SHP77 (cell line): ENCODE measurements around the gene CFAP46.
"Not testable (repeated sequence)": the region's sequence is repeated elsewhere in the genome, so short reads cannot be mapped to it uniquely, and the experiment has no call there.

ENCODE experiments used
- DNase-seq, 2 experiments: peaks; one replicate each; lab custom pipeline; 2025; lab: John Stamatoyannopoulos, UW

The CFAP46 gene

DNA sequence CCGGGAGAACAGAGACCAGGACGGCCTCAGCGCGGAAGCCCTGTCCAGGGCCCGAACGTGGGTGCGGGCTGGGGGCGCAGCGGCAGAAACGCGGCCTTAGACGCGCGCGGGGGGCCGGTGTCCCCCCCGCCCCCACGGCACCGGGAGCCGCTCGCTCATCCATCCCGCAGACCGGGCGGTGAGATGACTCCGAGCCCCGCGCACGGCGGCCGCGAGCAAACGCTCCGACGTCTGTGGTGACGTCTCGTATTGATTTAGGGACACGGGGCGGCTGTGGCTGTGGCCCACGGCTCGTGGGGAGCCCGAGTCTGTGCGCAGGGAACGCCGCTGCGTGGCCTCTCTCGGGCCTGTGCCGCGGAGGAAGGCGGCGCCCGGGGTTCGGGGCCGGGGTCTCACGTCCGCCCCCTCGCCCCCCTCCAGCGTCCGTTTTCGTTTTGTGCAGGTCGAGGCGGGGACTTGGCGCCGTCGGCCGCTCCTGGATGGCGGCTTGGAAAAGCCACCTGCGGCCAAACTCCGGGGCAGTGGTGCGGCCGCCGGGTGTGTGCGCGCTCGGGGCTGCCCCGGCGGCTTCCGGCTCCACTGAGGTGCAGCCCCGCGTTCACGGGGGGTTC lies 155.4 kb downstream of the CFAP46 start:
- DNase-seq = no peak

DNA sequence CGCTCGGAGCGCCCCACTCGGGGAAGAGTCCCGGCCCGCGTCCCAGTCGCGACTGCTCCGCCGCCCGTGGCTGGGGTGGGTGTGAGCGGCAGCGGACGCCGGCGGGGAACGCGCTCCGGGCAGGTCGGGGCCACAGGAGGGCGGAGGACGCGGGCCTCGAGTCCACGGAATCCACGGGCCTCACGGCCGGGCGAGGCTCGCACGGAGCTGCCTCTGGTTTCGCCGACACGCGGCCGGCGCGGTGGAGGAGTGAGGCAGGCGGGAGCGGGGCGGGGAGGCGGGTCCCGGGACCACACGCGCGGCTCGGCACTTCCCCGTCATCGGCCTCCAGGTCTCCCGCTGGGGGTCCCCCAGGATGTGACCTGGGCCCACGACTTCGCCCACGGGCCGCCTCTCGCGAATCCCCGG lies 155.9 kb downstream of the CFAP46 start:
- DNase-seq = no peak

DNA sequence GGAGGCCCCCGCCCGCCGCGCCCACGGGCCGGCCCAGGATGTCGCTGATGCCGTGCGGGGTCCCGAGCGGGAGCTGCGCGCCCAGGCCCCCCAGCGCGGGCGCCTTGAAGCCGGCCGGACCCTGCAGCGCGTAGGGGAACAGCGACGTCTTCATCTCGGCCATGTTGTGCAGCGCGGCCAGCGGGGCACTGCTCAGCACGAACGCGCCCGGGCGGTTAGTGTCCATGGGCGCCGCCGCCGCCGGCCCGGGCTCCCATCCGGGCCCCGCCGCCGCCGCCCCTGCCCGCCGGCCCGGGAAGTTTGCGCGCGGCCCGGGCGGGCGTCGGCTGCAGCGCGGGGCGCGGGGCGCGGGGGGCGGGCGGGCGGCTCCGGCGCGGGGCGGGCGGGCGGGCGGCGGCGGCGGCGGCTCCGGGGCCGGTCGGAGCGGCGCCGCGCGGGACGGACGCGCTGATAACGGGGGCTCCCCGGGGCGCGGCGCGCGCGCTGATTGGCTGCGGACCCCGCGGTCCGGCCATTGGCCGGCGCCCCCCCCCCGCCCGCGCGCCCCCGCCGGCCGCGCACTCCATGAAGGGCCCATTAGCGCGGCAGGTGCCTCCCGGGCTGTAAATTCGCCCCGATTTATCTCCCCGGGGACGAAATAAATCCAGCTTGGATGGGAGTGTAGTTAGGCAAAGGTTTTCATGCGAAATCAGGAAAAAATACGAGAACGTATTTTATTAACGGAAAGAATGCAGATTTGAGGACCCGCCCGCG lies 156.5 kb downstream of the CFAP46 start, which contains the start of gene NKX6-2:
Gene NKX6-2 (minus strand): TSS at position 425 of the 753 bp plus-strand sequence. CDS start 199 bp downstream, at position 226.
- no peak for DNase-seq

DNA sequence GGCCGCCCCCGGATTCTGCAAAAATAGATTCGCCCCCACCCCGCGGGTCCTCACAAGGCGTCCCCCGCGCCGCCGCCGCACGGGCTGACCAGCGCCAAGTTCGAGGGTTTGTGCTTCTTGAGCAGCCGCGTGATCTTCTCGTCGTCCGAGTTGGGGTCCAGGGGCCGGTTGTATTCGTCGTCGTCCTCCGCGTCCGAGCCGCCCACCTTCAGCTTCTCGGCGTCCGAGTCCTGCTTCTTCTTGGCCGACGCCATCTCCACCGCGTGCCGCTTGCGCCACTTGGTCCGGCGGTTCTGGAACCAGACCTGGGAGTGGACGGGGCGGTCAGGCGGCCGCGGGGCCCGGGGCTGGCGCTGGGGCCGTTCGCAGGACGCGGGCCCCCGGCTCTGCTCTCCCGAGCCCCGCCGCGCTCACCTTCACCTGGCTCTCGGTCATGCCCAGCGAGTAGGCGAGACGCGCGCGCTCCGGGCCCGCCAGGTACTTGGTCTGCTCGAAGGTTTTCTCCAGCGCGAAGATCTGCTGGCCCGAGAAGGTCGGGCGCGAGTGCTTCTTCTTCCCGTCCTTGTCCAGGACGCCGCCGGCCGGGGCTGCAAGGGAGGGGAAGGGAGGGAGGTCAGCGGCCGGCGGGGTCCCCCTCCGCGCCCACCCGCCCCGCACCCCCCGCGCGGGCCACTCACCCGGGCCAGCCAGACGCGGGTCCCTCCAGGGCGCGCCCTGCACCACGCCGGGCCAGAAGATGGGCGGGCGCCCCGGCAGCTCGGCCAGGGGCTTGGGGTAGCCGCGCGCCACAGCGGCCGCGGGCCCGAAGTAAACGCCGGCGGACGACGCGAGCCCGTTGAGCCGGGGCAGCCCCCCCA lies 157.3 kb downstream of the CFAP46 start:
- DNase-seq = no peak

DNA sequence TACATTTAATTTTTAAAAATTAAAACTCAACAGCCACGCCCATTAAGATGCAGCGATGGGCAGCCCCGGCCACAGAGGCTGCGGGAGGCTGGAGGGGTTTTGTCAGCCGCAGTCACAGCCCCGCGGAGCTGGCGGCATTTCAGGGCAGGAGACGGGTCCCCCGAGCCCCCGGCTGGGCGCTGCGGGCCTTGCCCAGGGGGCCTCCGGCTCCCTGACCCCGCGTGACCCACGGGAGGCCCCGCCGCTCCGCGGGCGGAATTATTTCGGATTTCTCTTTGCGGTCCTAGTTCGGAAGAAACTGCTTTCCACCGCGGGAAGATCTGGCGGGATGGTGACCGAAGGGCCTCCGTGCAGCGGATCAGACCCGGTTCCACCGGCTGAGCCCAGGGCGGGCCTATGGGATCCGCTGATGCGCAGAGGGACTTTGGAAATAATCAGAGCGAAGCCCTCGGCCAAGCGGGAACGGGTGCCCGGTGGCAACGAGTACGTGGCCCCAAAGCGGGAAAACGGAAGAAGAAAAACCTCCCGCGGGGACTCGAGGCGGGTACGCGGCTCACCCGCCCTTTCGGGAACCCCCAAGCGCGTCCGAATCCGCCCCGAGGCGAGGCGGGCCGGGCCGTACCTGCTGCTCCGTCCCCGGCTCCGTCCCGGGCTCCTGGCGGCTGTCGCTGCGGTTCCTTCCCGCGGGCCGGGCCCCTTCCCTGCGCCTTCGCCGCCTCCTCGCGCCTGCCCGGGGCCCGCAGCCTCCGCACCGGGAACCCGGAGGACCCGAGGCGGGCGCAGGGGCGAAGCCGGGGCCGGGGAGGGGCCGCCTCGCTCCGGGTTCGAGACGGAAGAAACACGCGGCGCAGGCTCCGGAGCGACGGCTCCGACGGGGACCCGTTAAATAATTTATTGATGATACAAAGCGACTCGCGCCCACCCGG lies 158.2 kb downstream of the CFAP46 start:
- DNase-seq = no peak

DNA sequence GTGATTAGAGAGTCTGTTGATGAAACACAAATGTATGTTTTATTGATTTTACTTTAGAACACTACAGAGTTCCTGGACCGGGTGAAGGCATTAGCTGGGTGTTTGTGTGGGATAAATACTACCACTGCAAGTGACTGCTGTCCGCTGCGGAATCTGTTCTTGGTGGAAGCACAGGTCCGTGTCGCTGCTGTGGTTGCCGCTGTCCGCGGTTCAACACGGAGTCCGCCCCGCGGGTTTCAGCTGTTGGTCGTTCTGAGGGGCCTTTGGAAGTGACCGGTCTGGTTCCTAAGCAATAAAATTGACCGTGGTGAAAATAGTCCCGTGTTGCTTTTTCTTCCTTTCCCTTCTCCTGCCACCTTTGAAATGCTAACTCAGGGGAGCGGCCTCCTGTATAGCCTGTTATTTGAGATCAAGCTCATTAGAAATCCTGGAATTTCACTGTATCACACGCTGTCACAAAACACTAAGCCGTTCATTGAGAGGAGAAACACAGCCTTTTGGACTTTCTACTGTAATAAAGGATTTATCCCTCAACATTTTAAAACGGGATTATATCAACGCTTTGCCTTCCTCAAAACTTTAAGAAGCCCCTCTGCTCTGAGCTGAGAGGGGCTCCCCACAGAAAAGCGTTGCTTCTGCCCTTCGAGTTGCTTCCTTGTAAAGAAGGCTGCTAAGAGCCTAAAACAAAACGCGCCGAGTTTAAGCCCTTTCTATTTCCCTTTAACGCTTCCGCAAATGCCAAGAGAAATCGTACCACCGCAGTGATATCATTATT lies 159.0 kb downstream of the CFAP46 start:
- DNase-seq = no peak

DNA sequence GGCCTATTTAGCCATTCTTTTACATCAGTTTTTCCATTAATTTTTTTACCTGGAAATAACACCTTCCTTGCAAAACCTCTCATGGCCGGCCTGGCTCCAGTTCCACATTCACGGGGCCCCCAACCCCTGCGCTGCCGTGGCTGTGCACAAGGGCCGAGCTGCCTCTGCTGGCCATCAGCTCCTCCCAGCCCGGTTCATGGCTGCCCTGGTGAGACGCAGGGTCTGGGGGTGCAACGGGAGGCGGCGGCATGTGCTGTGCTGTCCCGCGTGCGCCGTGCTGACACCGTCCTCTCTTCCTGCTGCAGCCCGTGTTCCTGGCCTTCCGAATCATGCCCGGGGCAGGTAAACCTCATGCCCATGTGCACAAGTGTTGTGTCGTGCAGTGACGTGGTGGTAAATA lies 160.8 kb downstream of the CFAP46 start:
- DNase-seq = no peak

DNA sequence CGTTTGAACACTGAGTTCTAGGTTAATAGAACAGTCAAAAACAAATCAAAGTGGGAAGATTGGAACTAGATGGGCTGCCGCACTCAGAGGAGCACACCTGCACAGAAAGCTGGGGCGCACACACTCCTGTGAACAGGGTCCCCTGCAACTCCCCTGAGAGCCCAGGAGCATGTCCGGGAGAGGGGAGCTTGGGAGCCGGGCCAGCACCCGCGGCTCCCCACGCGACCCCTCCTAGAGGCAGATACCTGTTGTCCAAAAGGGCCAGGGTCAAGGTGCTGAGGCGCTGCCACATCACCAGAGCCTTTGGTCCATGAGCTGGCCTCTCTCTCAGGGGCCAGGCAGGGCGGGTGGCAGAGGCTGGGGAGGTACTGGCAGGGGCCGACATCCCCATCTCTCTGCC lies 162.0 kb downstream of the CFAP46 start:
- DNase-seq = no peak

DNA sequence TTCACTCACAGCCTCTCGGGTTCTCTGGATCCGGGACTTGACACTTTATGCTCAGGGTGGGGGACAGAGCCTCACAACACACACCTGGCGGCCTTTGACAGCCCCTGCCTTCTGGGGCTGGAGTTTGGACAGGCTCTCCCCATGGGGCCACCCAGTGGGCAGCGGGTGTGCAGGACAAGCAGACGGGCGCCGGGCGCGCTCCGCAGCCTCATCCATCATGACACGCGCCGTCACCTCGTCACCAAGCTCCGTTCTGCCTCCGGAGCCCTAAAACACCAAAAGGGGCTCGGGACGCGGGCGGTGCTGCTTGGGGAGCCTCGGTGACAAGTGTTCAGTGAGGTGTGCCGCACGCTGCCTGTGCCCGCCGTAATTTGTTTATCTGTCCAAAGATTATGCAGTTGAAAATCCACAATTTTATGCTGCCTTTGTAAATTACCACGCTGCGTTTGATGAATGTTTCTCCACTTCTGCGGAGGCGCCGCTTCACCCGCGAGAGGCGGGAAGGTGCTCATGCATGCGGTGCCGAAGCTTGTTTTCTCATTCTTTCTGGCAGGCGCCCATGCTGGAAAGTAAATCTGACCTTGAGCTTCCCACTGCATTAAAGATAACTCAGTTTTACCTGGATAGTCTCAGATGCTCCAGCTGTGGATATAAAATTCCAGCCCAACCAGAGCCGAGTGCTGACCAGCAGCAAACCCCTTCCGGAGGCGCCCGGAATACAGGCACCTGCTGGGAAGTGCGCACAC lies 162.6 kb downstream of the CFAP46 start:
- DNase-seq = no peak

DNA sequence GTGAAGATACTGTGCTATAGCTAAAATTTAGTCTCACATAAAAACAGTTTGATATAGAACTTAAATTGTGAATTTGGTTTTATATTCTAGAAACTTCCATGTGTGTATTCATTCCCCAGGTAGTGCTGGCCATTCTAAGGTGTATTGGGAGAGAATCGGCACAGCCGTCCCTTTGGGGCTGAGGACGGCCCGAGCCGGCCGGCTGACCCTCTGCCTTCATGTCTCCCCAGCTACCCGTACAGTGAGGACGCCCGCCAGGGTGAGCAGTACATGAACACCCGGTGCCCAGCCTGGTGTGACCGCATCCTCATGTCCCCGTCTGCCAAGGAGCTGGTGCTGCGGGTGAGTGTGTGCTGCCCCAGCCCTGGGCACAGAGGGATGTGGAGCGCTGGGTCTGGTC lies 164.9 kb downstream of the CFAP46 start:
- DNase-seq = no peak

DNA sequence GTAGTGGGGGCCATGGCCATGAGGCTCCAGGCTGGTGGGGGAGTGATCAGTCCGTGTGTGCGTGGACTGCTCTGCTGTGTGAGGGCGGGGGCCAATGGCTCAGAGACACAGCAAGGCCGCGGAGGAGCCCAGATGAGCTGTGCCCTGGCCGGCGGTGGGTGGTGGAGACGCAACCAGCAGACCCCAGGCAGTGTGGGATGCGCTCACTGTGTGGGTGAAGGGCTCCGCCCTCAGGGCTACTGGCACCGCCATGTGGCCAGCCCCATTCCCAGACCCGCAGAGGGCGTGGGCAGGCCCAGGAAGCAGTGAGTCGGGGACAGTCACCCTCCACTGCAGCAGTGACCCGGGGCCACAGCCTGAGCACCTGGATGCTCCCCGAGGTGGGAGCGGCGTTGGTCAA lies 165.5 kb downstream of the CFAP46 start:
- DNase-seq = no peak

DNA sequence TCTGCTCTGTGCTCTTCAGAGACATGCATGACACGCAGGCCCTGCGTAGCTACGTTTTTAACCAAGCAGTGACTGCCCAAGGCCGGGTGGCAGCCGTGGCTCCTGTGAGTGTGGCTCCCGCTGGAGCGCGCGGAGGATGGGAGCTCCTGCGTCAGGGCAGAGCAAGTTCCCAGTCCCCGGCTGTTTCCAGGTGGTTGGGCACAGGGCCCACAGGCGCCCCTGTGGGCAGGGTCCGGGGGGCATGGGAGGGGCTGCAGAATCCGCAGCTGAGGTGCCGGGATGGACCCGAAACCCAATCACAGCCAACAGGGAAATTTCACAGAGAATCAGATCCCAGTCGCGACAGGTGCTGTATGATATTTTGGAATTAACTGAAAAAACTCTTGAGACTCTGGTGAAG lies 166.2 kb downstream of the CFAP46 start:
- no peak for DNase-seq

DNA sequence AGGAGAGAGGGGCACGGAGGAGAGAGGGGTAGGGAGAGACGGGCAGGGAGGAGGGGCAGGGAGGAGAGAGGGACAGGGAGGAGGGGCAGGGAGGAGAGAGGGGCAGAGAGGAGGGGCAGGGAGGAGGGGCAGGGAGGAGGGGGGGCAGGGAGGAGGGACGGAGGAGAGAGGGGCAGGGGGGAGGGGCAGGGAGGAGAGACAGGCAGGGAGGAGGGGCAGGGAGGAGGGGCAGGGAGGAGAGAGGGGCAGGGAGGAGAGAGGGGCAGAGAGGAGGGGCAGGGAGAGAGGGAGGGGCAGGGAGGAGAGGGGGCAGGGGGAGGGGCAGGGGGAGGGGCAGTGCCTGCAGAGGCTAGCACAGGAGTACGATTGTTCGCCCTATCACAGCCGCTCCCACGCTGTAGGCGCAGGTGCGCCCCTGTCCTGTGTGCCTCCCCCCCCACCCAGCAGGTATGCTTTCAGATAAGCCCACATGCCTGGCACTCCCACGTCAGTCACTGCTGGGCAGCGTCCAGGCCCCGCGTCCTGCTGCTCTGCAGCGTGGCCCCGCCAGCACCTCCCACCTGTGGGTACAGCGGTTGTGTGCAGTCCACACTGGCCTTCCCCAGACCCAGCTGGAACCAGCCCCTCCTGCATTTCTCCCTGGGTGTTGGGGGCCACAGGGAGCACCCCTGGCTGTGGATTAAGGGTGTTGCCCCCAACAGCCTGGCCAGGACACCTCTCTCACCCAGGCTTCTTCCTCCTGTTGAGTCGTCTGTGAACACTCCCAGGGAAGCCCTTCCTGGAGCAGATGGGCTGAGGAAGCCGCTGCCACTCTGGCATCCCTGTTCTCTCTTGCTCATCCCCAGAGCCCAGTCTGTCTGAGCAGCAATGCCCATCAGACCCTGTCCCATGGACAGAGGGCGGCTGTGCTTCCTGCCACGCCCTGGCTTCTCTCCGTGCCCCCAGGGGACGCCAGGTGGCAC lies 167.2 kb downstream of the CFAP46 start:
- DNase-seq = no peak

DNA sequence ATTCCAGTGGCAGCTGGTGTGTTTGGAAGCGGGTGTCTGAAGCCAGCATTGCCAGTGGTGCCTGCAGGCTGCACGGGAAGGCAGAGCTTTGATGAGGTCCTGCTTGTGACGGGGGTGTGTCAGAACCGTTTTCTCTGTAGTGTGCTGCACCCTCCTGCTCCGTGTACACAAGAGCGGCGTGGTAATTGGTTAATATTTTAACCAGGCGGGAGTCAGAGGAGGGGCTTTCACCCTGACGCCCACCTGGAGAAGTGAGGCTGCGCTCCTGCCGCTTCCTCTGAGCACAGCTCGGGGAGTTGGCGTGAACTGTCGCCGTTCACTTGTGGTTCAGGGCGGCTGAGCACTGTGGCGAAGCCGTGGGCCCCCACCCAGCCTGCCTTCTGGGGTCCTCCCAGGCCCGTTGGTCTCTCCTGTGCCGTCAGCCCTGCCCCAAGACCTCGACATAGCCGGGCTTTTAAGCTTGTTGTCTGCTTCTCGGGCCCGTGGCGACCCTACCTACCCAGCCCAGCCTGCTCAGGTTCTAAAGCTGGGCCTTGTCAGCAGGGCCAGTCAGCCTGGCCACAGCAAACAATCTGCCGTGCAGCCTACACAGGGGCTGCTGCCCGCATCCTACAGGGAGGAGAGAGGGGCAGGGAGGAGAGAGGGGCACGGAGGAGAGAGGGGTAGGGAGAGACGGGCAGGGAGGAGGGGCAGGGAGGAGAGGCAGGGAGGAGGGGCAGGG lies 168.0 kb downstream of the CFAP46 start:
- DNase-seq = no peak

DNA sequence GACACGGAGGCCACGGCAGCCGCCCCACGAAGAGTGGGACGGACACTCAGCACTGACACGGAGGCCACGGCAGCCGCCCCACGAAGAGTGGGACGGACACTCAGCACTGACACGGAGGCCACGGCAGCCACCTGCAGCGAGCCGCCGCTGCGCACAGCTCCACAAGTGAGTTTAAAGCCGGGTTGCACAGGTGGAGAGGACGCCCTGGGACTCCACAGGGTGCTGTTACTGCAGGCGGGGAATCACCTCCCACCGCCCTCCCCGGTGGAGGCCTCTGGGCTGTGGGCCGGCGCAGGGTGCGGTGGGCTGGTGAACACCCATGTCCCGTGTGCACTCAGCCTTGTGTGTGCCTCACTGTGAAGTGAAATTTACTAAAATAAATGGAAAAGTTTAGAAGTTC lies 169.6 kb downstream of the CFAP46 start:
- DNase-seq = not testable (repeated sequence)

DNA sequence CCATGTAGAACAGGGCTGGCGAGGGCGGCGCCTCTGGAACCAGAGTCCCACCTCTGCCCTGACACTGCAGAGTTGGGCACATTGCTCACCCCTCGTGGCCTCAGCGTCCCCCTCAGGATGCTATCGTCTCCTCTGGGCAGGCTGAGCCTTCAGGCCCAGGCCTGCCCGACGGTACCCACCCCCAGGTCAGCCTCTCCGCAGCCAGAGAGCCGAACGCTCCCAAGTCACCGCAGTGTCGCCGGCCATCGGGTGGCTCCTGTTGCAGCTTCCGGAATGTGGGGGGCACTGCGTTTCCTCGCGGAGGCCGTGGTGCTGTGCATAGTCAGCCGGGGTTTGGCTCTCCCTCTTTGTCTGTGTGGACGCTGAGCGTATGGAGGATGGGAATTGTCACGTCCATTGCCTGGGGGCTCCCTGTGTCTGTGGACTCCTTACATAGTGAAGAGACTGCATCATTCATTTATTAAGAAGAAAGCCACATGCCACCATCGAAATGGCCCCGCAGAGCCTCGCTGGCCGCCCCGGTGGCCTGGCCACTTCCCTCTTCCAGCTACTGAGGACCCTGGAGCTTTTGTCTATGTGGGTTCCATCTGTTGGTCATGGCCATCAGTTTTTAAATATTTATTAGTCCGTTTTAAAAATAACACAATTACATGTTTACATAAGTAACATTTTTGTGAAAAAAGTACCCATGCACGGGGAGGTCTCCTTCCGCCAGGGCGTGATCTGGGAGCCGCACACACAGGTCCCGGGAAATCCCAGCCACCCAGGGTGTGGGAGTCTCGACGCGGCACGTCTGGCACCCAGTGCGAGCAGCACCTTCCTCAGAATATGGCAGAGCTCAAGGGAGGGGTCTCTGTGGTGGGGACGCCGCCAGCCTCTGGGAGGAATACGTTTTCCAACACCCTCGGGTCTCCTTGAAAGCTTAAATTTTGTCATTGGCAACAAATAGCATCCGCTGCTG lies 172.0 kb downstream of the CFAP46 start:
- no peak for DNase-seq
